ENCODE results near the gene SLC4A3.

GRCh38 chr2:219679571-219679970 lies 52.1 kb downstream of the SLC4A3 start:
- TF ChIP-seq CTCF (conservative IDR thresholded peaks at IDR 0.05; ENCODE audit: low read depth, low read length), result no peak
- TF ChIP-seq EZH2 (IDR thresholded peaks at IDR 0.05; ENCODE audit: borderline replicate concordance, low read depth, low read length, poor library complexity, severe bottlenecking), result no peak
